Fibroblast of villous mesenchyme (primary cell): Measurements from ENCODE around the gene GLT1D1. TPM values are rescaled to one million over a fixed set of nuclear protein-coding genes. Genes with fewer than 3 reads are reported as not detected.

Experiments
- DNase-seq: peaks from one replicate; pipeline ENCODE4 v3.0.0-alpha.2; 2010; ENCODE audit warnings: low read depth
- H3K4me3 ChIP-seq: 2 replicates; pipeline ENCODE4 v1.5.1; 2011; ENCODE audit warnings: low read depth, mild to moderate bottlenecking, low read length
- total RNA-seq: library from RNA; depleted of rRNA; stranded (reverse); fragments of >200 nt; gene quantifications from 2 replicates; pipeline ENCODE4 v1.2.3, GENCODE V29; 2012
- TF ChIP-seq, protein P1 (sequence below): IDR thresholded peaks from 2 replicates; pipeline ENCODE4 v1.5.1; 2012; ENCODE audit warnings: low read depth, mild to moderate bottlenecking, low read length; ENCODE audit not compliant: insufficient read depth

The GLT1D1 gene
- total RNA-seq, 1 donor = under 0.01 TPM

DNA sequence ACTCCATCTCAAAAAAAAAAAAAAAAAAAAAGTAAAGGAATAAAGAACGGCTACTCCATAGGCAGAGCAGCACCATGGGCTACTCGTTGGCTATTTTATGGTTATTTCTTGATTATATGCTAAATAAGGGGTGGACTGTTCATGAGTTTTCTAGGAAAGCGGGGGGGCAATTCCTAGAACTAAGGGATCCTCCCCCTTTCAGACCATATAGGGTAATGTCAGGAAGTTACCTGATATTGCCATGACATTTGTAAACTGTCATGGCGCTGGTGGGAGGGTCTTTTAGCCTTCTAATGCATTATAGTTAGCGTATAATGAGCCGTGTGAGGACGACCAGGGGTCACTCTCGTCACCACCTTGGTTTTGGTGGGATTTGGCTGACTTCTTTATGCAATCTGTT, 142.3 kb downstream of the GLT1D1 start:
- TF ChIP-seq, protein P1, sequence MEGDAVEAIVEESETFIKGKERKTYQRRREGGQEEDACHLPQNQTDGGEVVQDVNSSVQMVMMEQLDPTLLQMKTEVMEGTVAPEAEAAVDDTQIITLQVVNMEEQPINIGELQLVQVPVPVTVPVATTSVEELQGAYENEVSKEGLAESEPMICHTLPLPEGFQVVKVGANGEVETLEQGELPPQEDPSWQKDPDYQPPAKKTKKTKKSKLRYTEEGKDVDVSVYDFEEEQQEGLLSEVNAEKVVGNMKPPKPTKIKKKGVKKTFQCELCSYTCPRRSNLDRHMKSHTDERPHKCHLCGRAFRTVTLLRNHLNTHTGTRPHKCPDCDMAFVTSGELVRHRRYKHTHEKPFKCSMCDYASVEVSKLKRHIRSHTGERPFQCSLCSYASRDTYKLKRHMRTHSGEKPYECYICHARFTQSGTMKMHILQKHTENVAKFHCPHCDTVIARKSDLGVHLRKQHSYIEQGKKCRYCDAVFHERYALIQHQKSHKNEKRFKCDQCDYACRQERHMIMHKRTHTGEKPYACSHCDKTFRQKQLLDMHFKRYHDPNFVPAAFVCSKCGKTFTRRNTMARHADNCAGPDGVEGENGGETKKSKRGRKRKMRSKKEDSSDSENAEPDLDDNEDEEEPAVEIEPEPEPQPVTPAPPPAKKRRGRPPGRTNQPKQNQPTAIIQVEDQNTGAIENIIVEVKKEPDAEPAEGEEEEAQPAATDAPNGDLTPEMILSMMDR = no peak
- no peak for DNase-seq
- no peak overlapping the region for H3K4me3 ChIP-seq

- no peak overlapping the region for H3K4me3 ChIP-seq
- DNase-seq = no peak
- TF ChIP-seq, protein P1 = no peak
Observed at GRCh38 chr12:129001826-129002225, 148.5 kb downstream of the GLT1D1 start.

GRCh38 chr12:129002427-129002826, 149.1 kb downstream of the GLT1D1 start:
- TF ChIP-seq, protein P1 = no peak
- no peak for DNase-seq
- H3K4me3 ChIP-seq = no peak overlapping the region

DNA sequence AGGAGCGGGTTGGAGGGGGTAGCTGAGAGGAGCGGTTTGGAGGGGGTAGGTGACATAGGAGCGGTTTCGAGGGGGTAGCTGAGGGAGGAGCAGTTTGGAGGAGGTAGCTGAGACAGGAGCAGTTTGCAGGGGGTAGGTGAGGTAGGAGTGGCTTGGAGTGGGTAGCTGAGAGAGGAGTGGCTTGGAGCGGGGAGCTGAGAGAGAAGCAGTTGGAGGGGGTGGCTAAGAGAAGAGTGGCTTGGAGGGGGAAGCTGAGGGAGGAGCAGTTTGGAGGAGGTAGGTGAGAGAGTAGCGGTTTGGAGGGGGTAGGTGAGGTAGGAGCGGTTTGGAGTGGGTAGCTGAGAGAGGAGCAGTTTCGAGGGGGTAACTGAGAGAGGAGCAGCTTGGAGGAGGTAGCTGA, 152.1 kb downstream of the GLT1D1 start:
- no peak overlapping the region for H3K4me3 ChIP-seq
- TF ChIP-seq, protein P1 = no peak
- DNase-seq = no peak

DNA sequence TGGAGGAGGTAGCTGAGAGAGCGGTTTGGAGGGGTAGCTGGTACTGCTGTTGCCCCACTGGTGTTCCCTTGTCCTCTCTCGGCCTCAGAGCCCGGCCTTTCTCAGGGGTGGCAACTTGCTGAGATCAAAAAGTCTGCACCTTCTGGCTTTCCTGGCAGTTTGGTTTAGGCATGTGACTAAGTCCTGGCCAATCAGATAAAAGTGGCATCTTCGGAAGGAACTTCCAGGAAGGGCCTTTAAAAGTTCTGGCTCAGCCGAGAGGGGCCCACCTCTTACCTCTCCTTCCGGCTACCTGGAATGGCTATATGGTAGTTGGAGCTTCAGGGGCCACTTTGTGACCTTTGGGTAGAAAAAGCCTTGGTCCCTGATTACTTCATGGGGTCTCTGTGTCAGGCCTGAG, 152.6 kb downstream of the GLT1D1 start:
- no peak overlapping the region for H3K4me3 ChIP-seq
- TF ChIP-seq, protein P1 = no peak
- no peak for DNase-seq

GRCh38 chr12:129009833-129010622, 156.8 kb downstream of the GLT1D1 start:
- TF ChIP-seq, protein P1 = no peak
- no peak for DNase-seq
- no peak overlapping the region for H3K4me3 ChIP-seq

- DNase-seq = no peak
- no peak overlapping the region for H3K4me3 ChIP-seq
- TF ChIP-seq, protein P1 = no peak
Observed at GRCh38 chr12:129016159-129016558, 162.9 kb downstream of the GLT1D1 start.
